Measurements from ENCODE around the gene EIF1AD.
"Not testable (repeated sequence)": the region's sequence is repeated elsewhere in the genome, so short reads cannot be mapped to it uniquely, and the experiment has no call there.

Gene EIF1AD

DNA sequence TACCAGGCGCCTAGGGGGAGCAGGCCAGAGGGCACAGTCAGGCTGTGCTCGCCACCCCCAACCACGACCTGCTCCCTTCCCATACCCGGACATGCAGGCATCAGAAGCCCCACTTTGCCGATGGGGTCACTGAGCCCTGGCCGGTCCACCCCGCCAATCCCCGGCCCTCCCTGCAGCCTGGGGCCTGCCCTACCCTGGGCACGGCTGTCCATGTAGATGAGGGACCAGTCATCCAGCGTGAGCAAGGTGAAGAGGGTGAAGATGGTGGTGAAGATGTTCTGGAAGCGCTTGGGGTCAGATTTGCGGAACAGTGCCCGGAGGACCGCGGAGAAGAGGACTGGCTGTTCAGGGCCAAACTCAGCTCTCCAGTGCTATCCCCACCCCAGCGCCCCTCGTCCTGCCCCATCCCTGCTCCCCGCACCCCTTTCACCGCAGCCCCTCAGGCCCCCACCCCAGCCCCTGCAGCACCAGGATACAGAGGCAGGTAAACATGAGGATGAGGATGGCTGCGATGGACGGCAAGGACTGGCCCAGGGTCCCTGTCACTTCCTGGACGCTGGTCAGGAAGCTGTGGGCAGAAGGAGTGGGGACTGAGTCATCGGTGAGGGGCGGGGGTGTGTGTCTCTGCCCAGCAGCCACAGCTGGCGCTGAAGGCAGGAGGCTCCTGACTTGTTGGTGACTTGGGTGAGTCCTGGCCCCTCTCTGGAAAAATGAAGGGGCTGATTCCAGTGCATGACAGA lies 18.8 kb upstream of the EIF1AD start:
- DNase-seq = no peak

DNA sequence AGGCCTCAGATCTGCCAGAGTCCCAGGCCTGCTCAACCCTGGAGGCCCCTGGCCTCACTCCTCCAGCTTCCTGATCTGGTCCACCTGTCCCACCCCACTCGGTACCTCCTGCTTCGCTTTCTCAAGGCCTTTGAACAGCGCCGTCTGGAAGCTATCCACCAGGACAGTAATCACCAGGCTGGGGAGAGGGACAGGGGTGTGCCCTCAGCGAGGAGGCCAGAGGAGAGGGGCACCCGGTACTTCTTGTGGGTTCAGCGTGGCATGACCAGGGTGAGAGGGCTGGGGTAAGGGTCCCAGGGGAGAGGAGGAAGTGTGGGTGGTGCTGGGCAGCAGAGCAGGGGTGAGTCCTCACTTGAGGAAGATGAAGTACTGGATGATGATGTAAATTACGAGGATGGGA lies 18.3 kb upstream of the EIF1AD start:
- no peak for DNase-seq

DNA sequence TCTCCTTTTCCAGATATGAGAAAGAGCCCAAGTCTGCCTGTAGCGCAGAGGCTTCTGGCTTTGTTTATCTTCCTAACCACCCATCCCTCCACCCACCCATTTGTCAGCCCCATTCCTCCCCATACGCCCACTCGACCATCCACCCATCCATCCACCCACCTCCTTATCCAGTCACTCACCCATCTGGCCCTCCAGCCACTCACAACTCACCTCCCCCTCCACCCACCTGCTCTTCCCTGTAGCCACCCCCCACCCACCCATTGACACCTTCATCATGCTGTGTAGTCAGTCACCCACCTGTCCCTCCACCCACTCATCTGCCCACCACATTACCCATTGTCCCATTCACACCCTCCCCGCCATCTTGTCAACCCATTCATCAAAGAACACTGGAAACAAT lies 15.4 kb upstream of the EIF1AD start:
- DNase-seq = no peak

DNA sequence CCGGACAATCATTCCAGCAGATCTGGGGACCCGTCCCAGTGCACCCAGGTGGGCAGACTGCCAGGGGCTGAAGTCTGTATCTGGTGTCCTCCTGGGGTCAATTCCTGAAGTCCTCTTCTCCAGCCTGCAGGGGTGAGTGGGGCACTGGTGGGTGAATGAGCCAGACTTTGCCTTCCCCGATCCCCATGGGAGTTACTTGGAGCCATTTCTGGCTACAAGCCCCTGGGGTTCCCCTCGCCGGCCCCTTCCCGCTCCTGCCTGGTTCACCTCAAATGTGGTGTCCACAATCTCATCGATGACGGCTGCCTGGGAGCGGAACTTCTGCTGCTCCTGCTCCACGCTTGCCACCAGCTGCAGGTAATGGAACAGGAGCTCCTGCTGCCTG lies 14.8 kb upstream of the EIF1AD start:
- DNase-seq = no peak

DNA sequence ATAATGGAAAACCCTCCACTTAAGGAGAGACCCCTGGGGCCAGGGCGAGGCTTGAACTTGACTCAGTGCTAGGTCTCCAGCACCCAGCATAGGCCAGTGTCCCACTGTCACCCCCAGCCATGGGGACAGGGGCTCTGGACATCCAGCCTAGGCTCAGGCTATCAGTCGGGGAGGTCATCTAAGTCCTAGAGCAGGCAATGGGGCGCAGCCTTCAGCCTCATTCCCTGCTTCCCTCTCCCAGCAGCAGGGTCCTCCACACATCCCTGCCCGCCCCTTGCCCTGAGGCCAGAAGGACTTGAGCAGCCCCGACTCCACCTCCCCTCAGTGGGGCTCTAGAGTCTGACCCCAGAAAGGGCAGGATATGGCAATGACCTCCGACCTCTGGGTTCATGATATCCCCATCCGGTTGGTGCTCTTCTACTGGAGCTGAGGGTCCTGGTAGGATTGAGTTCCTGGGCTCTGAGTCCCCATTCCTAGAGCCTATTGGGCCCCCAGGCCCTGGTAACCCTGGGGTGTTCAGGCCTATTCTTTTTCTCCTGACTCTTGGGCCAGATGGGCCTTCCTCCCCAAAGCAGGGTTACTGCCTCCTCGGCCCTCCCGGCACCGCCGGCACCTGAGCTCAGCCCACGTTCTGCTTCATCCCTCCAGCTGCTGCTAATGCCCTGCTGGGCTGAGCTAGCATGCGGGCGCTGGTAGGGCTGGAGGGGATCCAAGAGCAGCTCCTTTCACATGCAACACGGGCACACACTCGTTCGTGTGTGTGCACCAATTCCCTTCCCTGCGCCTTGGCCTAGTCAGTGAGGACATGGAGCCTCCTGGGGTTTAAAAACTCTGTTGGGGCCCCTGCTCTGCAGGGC lies 14.2 kb upstream of the EIF1AD start:
- DNase-seq = no peak

DNA sequence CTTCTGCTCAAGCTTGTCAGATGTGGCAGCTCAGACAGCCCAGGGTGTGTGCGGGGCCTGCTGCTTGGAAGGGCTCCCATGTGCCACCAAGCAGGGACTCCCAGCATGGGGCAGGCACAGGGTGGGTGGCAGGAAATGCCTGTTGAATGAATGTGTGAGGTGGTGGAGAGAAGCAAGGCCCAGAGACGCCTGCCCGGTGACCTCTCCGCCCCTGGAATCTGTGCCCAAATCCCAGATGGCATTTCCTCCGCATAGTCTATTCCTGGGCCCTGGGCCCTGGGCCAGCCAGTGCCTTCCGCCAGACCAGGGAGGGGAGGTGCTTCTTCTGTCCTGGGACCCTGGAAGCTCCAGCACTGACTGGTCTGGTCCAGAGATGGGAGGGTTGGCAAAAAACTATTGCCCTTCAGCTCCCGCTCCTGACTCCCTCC lies 13.5 kb upstream of the EIF1AD start:
- DNase-seq = no peak

DNA sequence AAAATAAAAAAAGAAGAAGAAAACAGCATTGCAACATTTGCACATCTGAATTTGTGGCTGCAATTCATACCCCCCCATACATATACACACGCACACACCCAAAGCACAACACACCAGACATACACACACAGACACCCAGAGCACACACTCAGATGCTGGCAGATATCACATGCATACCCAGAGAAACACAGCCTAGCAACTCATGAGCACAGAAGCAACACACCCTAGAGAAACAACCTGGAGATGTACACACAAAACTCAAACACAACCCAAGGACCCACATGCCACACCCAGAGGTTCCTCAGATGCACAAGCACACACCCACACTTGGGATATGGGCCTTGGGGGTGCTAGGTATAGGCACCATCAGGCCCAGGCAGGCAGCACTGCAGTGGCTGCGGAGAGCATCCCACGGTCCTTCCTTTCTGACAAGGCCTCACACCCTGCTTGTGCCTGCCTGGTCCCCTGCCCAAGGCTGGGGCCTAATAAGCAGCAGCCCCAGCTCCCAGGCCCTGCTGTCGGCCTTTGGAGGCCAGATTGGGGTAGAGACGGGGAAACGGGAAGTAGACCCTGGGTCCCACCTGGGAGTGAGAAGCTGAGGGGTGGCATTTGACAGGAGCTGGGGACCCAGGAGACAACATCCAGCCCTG lies 13.0 kb upstream of the EIF1AD start:
- DNase-seq = no peak

DNA sequence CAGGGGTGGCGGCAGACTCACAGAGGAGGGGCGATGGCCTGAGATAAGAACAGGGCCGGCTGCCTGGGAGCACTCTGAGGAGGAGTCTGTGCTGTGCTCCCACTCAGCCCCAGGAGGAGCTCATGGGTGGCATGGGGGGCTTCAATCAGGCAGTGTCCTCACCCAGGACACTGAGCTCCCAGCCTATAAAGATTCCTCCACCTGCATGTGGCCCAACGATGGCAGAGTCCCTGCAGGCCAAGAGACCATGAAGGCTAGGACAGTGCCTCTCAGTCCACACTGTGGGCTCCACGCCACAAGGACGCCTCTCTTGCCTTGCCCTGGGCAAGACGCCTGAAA lies 11.8 kb upstream of the EIF1AD start:
- no peak for DNase-seq

DNA sequence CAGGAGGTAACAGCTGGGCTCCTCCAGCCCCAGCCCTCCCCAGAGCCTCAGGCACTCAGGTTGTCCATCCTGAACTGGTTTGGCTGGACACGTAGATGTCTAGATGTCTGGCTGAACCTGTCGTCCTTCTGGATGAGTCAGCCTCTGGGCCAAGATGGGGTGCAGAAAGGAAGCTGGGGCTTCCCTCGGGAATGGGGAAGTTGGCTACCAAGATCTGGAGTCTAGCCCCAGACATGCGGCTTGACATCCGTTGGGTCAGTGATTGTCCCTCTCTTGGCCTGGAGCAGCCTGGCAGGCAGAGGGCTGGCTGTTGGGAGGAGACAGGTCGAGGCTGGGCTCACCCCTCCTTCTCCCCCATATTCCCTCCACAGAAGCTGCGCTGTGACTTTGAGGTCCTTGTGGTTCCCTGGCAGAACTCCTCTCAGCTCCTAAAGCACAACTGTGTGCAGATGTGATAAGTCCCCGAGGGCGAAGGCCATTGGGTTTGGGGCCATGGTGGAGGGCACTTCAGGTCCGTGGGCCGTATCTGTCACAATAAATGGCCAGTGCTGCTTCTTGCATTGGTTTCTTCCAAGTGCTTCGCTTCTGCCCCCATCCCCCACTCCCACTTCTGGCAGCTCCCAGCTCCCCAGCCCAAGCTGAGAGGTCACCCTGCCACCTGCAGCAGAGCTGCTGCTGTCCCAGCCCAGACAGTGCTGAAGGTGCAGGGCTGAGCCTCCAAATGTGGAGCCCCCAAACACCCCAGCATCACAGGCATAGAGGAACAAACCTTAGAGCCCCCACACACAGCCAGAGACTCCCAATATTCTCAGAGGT lies 11.2 kb upstream of the EIF1AD start:
- DNase-seq = no peak

DNA sequence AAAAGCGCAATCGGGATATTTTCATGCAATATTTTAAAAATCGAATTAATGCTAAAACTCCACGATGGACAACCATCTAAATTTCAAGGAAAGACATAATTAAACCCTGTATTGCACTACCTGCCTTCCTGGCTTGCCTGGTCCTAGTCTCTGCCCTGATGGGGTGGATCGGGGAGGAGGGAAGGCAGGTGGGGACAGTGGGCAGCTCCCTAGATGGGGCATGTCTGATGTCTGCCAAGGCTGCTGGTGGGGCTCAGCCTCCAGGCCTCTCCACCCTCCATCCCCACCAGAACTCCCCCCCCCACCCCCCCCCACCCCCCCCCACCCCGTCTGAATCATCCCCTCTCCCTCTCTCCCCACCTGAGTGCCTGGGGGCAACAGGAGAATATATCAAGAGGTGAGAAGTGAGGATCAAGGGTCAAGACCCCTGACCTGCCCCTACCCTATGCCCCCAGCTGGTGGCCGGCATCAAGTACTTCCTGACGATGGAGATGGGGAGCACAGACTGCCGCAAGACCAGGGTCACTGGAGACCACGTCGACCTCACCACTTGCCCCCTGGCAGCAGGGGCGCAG lies 10.5 kb upstream of the EIF1AD start:
- DNase-seq = no peak

DNA sequence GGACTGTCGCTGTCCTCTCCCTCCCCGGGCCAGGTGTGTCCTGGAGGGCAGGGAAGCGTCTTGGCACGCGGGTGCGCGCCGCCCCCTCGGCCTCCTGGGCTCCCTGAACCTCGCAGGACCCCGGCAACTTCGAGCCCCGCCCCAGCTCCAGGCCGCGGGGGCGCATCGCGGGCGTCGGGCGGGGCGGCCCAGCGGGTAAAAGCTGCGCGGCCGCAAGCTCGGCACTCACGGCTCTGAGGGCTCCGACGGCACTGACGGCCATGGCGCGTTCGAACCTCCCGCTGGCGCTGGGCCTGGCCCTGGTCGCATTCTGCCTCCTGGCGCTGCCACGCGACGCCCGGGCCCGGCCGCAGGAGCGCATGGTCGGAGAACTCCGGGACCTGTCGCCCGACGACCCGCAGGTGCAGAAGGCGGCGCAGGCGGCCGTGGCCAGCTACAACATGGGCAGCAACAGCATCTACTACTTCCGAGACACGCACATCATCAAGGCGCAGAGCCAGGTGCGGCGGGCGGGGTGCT lies 9.9 kb upstream of the EIF1AD start, which contains the start of gene CST6:
Gene CST6 (plus strand): TSS at position 224 of the 519 bp plus-strand sequence. CDS start 37 bp downstream, at position 261.
- no peak for DNase-seq

DNA sequence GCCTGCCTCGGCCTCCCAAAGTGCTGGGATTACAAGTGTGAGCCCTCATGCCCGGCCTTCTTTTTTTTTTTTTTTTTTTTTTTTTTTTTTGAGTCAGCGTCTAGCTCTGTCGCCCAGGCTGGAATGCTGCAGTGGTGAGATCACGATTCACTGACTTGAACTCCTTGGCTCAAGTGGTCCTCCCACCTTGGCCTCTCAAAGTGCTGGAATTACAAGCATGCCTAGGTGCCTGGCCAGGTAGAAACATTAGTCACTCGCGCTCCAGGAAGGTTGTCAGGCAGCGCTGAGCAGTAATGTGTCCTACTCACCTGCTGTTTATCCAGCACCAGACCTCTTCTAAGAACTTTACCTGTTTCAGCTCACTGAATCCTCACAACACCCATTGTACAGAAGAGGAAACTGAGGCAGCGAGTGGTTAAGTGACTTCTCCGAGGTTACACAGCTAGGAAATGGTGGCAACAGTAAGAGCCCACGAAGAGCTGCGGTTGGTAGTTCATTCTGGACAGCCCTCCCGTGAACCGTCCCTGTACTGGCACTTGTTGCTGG lies 9.4 kb upstream of the EIF1AD start:
- DNase-seq = no peak

DNA sequence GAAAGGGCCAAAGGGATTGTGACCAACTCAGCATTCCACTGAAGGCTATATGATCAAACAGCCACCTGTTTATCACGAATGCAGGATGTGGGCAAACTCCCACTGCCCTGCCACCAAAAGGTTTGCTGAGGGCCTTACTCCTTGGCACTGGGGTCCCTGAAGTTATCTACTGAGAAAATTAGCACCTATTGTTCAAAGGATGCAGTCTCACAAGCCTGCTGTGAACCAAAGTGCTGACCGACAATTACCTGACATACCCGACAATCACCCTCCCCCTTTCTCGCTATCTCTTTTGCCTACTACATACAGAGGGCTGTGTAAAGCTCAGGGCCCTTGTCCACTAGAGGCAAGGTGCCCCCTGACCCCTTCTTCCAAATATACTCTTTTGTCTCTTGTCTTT lies 8.1 kb upstream of the EIF1AD start:
- DNase-seq = not testable (repeated sequence)

DNA sequence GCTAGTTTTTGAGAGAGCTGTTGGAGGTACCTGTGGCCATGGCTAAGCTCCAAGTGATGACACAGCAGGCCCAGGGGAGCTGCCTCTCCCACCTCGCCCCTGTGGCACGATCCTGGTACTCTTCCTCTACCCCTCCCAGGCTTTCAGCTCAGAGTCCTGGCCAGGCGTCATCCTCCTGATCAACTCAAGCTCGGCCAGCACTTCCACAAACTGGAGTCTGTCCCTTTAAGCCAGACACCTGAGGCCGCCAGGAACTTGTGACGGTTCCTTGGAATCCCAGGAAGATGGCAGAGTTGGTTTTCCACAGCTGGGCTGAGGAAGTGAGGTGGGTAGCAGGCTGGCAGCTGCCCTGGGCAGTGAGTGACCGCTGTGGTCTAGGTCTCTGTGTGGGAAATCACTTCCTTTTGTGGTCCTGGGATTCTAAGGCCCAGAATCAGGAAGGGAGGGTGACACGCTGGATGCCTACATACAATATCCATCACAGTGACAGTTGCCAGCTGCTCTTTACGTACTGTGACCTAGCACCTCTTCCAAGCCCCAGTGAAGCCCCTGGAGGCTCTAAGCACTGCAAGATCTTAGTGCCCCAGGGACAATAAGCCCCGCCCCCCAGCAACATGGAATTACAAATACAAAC lies 6.6 kb upstream of the EIF1AD start:
- DNase-seq = no peak

DNA sequence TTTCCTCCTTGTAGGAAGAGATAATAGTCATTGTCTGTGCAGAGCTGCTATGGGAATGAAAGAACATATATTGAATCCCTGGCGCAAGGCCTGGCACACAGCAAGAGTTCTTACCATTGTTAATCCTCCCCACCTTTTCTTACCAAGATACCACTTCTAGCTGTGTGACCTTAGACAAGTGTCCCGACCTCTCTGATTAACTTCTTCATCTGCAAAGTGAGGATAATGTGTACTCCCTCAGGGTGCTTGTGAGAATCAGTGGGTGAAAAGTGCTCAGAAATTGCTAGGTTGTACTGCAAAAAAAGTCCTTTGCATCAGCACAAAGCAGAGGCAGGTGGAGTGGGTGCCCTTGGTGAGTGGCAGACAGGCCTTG lies 6.1 kb upstream of the EIF1AD start:
- no peak for DNase-seq

DNA sequence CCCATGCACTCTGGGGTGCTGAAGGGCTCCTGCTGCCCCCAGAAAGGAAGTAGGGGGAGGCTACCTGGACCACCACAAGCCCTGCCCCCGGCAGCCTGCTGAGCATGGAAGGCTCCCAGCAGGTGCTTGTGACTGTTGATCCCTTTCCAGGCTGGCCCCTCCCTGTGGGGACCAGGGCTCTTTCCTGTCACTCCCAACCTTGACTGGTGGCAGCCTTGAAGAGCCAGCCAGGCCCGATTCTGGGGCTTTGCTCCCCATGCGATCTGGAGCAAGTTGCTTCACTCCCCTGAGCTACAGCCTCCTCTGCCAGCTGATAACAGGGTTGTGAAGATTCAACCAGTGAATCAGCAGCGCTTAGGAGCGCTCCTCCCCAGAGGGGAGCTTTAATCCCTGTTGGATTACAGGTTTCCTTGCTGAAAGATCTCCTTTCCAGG lies 5.3 kb upstream of the EIF1AD start:
- no peak for DNase-seq

DNA sequence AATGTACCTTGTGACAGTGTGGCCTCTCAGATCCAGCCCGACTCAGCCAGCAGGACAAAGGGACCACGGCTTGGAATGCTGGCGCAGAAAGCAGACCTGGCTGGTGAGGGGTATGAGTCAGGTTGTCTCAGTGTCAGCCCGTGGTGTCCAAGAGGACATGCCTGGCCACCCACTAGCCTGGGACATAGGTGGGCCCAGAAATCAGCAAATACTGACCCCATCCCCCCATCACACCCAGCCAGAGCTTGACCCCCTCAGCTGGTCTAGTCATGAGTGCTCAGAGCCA lies 4.9 kb upstream of the EIF1AD start:
- DNase-seq = no peak

DNA sequence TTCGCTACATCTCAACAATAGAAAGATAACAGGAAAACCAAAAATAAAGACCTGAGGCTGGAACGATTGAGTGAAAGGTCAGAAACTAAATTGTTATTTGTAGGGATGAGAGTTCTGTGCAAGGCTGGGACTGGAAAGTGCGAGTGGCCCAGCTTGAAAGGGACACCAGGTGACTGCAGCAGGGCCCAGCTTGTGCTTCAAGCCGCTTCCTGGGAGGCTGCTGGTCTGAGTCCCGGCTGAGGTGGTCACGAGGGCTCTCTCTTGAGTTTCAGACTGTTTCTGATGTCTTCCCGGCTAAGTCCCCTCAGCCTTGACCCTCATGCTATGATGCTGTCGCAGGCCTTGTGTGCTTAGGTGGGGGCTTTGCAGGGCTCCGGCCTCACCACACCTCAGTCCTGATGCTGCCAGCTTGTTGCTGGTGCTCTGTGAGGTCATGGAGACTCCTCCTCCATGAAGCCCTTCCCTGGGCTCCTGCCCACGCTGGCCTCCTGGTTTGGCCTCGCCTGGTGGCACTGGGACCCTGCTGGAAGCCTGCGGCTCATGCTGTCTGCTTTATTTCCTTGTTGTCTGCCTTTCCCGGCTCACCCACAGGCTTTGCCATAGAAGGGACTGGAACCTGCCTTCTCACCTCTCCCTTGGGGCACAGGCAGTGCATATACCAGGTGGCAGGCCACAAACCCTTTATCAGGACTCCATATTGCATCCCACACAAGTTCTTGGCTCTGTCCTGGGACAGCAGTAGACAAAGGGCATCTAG lies 4.4 kb upstream of the EIF1AD start:
- no peak for DNase-seq

DNA sequence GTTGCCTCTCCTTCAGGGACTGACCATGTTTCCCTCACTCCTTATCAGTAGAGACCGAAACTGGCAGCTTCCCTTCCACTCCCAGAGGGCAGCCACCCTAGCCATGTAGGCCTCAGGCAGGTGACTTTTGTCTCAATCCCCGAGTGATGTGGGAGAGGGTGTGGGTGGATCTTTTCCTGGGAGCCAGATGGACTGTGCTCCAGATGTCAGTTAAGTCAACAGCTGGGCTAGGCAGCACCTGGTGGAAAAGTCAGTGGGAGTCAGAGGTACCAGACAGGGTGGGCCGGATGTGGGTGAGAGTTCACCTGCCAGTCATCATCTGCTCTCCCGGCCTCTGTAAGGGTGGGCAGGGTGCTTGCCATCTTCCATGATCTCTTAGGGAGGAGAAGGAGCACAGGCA lies 2.2 kb upstream of the EIF1AD start:
- no peak for DNase-seq

DNA sequence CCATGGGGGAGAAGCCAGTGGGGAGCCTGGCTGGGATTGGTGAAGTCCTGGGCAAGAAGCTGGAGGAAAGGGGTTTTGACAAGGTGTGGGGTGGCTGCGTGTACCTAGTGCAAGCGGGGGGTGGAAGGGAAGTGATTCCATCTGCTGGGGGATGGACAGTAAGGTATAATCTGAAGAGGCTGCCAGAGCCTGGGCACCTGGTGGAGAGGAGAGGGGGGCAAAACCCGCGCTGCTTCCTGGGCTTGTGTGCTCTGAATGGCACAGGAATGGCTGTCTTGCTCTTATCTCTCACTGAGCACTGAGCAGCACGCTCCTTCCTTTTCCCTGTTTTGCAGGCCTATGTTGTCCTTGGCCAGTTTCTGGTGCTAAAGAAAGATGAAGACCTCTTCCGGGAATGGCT lies 1.3 kb upstream of the EIF1AD start:
- DNase-seq = no peak

DNA sequence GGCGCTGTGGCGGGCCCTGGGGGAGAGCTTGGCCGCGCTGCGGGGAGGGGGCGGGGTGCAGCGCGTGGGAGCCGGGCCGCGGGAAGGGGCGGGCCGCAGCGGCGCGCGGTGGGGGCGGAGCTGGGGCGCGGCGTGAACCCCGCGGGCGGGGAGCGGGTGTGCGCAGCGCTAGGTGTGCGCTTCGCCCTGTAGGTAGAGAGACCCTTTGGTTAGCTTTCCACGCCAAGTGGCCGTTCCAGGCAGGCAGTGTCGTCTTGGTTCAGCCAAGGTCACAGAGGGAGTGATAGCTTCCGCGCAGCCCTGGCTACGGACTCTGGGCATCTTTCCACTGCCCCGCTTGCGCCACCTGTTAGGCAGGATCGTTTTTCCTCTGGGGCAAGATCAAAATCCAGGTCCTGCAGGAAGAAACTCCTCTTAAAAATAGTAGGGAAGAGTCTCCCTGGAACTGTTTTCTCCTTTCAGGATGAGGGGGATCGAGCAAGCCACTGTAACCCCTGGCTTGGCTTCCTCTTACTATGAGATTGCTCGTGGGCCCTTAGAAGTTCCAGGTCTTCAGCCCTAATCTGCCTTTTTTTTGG lies 780 bp upstream of the EIF1AD start:
- no peak for DNase-seq

All from DMS153 (cell line).